ENCODE measurements around the gene D2HGDH. TPM values are rescaled to one million over a fixed set of nuclear protein-coding genes. Genes with fewer than 3 reads are reported as not detected.
"Not testable (repeated sequence)": the region's sequence is repeated elsewhere in the genome, so short reads cannot be mapped to it uniquely, and the experiment has no call there.

D2HGDH gene
- total RNA-seq, 8 experiments from 2014 or later = 4.2 to 38.7 (median 6.6) TPM

GRCh38 chr2:241755777-241756176 is 21.3 kb downstream of the D2HGDH start:
- Histone ChIP-seq H3K4me3 (no peak overlapping the region), H3K27ac (no peak overlapping the region), H3K4me1 (replicated peaks in 1 of 2) (peaks cover 0 to 3% of the 10 kb centered on the region in 2 donors)
- in situ Hi-C loops (cut with MboI; ENCODE audit: low pct_unique_long_range_greater_than_20kb in 2 of 9, low sequenced_read_pairs in 9 of 9, unreplicated experiment in 9 of 9) = no loop called here
- WGBS, 10 experiments = 82 to 86% (median 86%) methylated on average over 1 to 11 of the region's 27 CpGs; no CpG with 5 or more reads in 7 of the 10 experiments
- no peak for ATAC-seq (replicated peaks in 6 of 8)

GRCh38 chr2:241759067-241759807 is 24.8 kb downstream of the D2HGDH start:
- Histone ChIP-seq H3K4me1 (replicated peaks in 1 of 2) (peaks cover 8 to 9% of the 10 kb centered on the region in 2 donors), H3K27ac (no peak overlapping the region), H3K4me3 (no peak overlapping the region)
- in situ Hi-C loops (cut with MboI; ENCODE audit: low pct_unique_long_range_greater_than_20kb in 2 of 9, low sequenced_read_pairs in 9 of 9, unreplicated experiment in 9 of 9) = no loop called here
- 72 to 100% (median 89%) methylated on average over 4 to 19 of the region's 20 CpGs for WGBS, 10 experiments
- peak in 3 of 8 experiments; percentile 21 to 67 (median 36) for ATAC-seq (replicated peaks in 6 of 8)

GRCh38 chr2:241759893-241760292 is 25.5 kb downstream of the D2HGDH start:
- ATAC-seq (replicated peaks in 6 of 8); H3K27ac ChIP-seq; in situ Hi-C loops (cut with MboI; ENCODE audit: low pct_unique_long_range_greater_than_20kb in 2 of 9, low sequenced_read_pairs in 9 of 9, unreplicated experiment in 9 of 9); H3K4me3 ChIP-seq: not testable (repeated sequence)
- 75 to 100% (median 100%) methylated on average over 1 to 2 of the region's 16 CpGs; no CpG with 5 or more reads in 4 of the 10 experiments for WGBS, 10 experiments
- H3K4me1 ChIP-seq (replicated peaks in 1 of 2) = peaks cover 15% of the 10 kb centered on the region in 2 donors

- Histone ChIP-seq H3K4me1 (replicated peaks in 1 of 2) (peaks cover 15 to 16% of the 10 kb centered on the region in 2 donors), H3K4me3 (no peak overlapping the region), H3K27ac (no peak overlapping the region)
- no peak for ATAC-seq (replicated peaks in 6 of 8)
- 90 to 97% methylated on average over 2 to 4 of the region's 17 CpGs; no CpG with 5 or more reads in 8 of the 10 experiments for whole genome bisulfite sequencing, 10 experiments
- in situ Hi-C loops (cut with MboI; ENCODE audit: low pct_unique_long_range_greater_than_20kb in 2 of 9, low sequenced_read_pairs in 9 of 9, unreplicated experiment in 9 of 9) = no loop called here
These were observed 25.9 kb downstream of the D2HGDH start for GRCh38 chr2:241760301-241760771.

- in situ Hi-C loops (cut with MboI; ENCODE audit: low pct_unique_long_range_greater_than_20kb in 2 of 9, low sequenced_read_pairs in 9 of 9, unreplicated experiment in 9 of 9) = no loop called here
- Histone ChIP-seq H3K27ac (no peak overlapping the region), H3K4me1 (replicated peaks in 1 of 2) (peaks cover 15 to 16% of the 10 kb centered on the region in 2 donors), H3K4me3 (no peak overlapping the region)
- ATAC-seq (replicated peaks in 6 of 8) = no peak
- whole genome bisulfite sequencing, 10 experiments = 80 to 98% (median 86%) methylated on average over 1 to 12 of the region's 18 CpGs; no CpG with 5 or more reads in 2 of the 10 experiments
These were observed 28.0 kb downstream of the D2HGDH start for GRCh38 chr2:241762321-241762932.

- in situ Hi-C loops (cut with MboI; ENCODE audit: low pct_unique_long_range_greater_than_20kb in 2 of 9, low sequenced_read_pairs in 9 of 9, unreplicated experiment in 9 of 9) = no loop called here
- no peak overlapping the region for H3K27ac ChIP-seq
- WGBS, 10 experiments = 67 to 94% (median 83%) methylated on average over 1 to 8 of the region's 13 CpGs; no CpG with 5 or more reads in 3 of the 10 experiments
- ATAC-seq (replicated peaks in 6 of 8) = peak in 3 of 8 experiments; percentile 40 to 83 (median 78)
- peaks cover 15 to 16% of the 10 kb centered on the region in 2 donors for H3K4me1 ChIP-seq (replicated peaks in 1 of 2)
- H3K4me3 ChIP-seq = no peak overlapping the region
These were observed 28.5 kb downstream of the D2HGDH start for GRCh38 chr2:241762933-241763369.

- in situ Hi-C loops (cut with MboI; ENCODE audit: low pct_unique_long_range_greater_than_20kb in 2 of 9, low sequenced_read_pairs in 9 of 9, unreplicated experiment in 9 of 9) = no loop called here
- Histone ChIP-seq H3K27ac (no peak overlapping the region), H3K4me1 (replicated peaks in 1 of 2) (peaks cover 15 to 16% of the 10 kb centered on the region in 2 donors), H3K4me3 (no peak overlapping the region)
- peak in 3 of 8 experiments; percentile 21 to 56 (median 29) for ATAC-seq (replicated peaks in 6 of 8)
- WGBS, 10 experiments = 69 to 100% (median 88%) methylated on average over 1 to 10 of the region's 20 CpGs; no CpG with 5 or more reads in 4 of the 10 experiments
These were observed 29.3 kb downstream of the D2HGDH start for GRCh38 chr2:241763551-241764274.

GRCh38 chr2:241764275-241765241 is 30.1 kb downstream of the D2HGDH start:
- Histone ChIP-seq H3K27ac (no peak overlapping the region), H3K4me1 (replicated peaks in 1 of 2) (peaks cover 11 to 16% of the 10 kb centered on the region in 2 donors), H3K4me3 (no peak overlapping the region)
- in situ Hi-C loops (cut with MboI; ENCODE audit: low pct_unique_long_range_greater_than_20kb in 2 of 9, low sequenced_read_pairs in 9 of 9, unreplicated experiment in 9 of 9) = no loop called here
- 20 to 100% (median 47%) methylated on average over 1 to 11 of the region's 27 CpGs; no CpG with 5 or more reads in 3 of the 10 experiments for WGBS, 10 experiments
- peak in 6 of 8 experiments; percentile 39 to 73 (median 60) for ATAC-seq (replicated peaks in 6 of 8)

- H3K27ac ChIP-seq = no peak overlapping the region
- in situ Hi-C loops (cut with MboI; ENCODE audit: low pct_unique_long_range_greater_than_20kb in 2 of 9, low sequenced_read_pairs in 9 of 9, unreplicated experiment in 9 of 9) = no loop called here
- no peak for ATAC-seq (replicated peaks in 6 of 8)
- 100% methylated on average over 1 of the region's 37 CpGs; no CpG with 5 or more reads in 9 of the 10 experiments for WGBS, 10 experiments
- no peak overlapping the region for H3K4me3 ChIP-seq
- H3K4me1 ChIP-seq (replicated peaks in 1 of 2) = peaks cover 26 to 37% of the 10 kb centered on the region in 2 donors
These were observed 33.2 kb downstream of the D2HGDH start for GRCh38 chr2:241767464-241768250.

GRCh38 chr2:241768251-241768711 is 33.9 kb downstream of the D2HGDH start:
- WGBS, 10 experiments = 90% methylated on average over 4 of the region's 29 CpGs; no CpG with 5 or more reads in 9 of the 10 experiments
- Histone ChIP-seq H3K4me3 (no peak overlapping the region), H3K4me1 (replicated peaks in 1 of 2) (peaks cover 26 to 39% of the 10 kb centered on the region in 2 donors), H3K27ac (no peak overlapping the region)
- in situ Hi-C loops (cut with MboI; ENCODE audit: low pct_unique_long_range_greater_than_20kb in 2 of 9, low sequenced_read_pairs in 9 of 9, unreplicated experiment in 9 of 9) = no loop called here
- ATAC-seq (replicated peaks in 6 of 8) = no peak

GRCh38 chr2:241768850-241769249 is 34.4 kb downstream of the D2HGDH start:
- no peak for ATAC-seq (replicated peaks in 6 of 8)
- H3K27ac ChIP-seq = no peak overlapping the region
- H3K4me3 ChIP-seq = no peak overlapping the region
- in situ Hi-C loops (cut with MboI; ENCODE audit: low pct_unique_long_range_greater_than_20kb in 2 of 9, low sequenced_read_pairs in 9 of 9, unreplicated experiment in 9 of 9) = no loop called here
- 91 to 100% (median 95%) methylated on average over 1 to 6 of the region's 11 CpGs; no CpG with 5 or more reads in 7 of the 10 experiments for WGBS, 10 experiments
- H3K4me1 ChIP-seq (replicated peaks in 1 of 2) = peaks cover 24 to 35% of the 10 kb centered on the region in 2 donors

All from motor neuron (in vitro differentiated cells).